HG03354 (cell line): ENCODE data around the gene FXYD1.
"Not testable (repeated sequence)": the region's sequence is repeated elsewhere in the genome, so short reads cannot be mapped to it uniquely, and the experiment has no call there.

ENCODE experiments used
- ATAC-seq: cut with Tn5 transposase; IDR thresholded peaks from one replicate; pipeline ENCODE4 v1.9.1; 2021; ENCODE audit warnings: mild to moderate bottlenecking; ENCODE audit not compliant: unreplicated experiment, poor library complexity, severe bottlenecking

Gene FXYD1

DNA sequence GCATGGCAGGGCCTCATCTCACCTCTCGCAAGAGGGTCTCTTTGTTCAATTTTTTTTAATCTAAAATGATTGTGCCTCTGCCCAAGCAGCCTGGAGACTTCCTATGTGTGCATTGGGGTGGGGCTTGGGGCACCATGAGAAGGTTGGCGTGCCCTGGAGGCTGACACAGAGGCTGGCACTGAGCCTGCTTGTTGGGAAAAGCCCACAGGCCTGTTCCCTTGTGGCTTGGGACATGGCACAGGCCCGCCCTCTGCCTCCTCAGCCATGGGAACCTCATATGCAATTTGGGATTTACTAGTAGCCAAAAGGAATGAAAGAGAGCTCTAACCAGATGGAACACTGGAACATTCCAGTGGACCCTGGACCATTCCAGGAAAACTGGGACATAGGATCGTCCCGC lies 15.1 kb upstream of the FXYD1 start:
- no peak for ATAC-seq

DNA sequence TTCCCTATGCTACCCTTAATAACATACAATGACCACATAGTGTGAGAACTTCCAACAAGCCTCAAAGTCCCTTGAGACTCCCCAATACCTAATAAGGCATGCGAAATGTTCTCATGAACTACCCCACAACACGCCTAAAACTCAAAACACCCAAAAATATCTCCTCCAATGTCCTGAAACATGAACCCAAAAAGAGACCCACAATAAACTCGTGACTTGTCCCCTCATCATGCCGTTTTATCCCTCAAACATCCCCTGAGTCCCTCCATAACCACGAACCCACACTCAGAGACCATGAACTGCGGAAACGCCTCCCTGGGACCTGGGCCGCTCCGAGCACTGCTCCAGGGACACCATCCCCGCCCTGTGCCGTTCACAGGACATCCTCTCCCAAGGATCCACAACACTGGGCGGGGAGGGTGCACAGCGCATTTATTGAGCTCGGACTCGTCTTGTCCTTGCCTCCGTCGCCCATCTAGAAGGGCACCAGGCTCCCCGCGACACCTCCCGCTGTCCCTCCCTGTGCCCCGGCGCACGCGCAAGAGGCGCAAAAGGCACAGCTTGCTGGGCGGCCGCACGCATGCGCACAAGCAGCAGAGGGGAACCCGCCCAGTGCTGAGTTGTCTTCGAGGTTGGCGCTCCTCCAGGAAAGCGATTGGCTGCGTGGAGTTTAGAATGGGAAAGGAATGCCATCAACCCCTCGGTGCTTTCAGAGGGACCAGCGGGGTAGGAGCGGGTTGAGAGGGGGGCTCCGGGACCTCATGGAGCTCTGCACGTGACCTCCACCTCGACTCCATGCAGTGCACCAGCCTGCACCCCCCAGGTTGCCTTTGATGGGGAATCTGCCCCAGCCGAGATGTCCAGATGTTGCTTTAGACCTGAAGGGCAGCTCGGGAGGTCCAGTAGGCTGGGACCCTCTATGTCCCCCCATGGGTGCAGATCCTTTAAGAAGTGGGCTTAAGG lies 14.2 kb upstream of the FXYD1 start:
- no peak for ATAC-seq

DNA sequence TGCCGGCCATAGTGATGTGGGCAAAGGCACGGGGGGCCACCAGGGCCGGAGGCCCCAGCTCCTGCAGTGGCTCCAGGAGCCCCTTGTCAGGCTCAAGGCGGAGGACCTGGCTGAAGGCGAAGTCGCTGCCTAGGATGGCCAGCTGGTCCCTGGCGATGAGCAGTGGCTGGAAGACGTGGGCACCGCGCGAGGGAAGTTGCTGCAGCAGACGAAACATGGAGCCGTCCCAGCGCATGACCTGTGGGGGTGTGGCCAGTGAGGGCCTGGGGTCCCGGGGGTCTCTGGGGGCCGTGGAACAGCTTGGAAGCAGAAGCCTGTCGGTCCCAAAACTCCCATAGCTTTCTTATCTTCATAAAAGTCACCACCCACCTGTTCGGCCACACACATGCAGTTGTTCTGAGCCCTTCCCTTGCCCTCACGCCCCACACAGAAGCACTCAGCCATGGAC lies 13.3 kb upstream of the FXYD1 start:
- no peak for ATAC-seq

DNA sequence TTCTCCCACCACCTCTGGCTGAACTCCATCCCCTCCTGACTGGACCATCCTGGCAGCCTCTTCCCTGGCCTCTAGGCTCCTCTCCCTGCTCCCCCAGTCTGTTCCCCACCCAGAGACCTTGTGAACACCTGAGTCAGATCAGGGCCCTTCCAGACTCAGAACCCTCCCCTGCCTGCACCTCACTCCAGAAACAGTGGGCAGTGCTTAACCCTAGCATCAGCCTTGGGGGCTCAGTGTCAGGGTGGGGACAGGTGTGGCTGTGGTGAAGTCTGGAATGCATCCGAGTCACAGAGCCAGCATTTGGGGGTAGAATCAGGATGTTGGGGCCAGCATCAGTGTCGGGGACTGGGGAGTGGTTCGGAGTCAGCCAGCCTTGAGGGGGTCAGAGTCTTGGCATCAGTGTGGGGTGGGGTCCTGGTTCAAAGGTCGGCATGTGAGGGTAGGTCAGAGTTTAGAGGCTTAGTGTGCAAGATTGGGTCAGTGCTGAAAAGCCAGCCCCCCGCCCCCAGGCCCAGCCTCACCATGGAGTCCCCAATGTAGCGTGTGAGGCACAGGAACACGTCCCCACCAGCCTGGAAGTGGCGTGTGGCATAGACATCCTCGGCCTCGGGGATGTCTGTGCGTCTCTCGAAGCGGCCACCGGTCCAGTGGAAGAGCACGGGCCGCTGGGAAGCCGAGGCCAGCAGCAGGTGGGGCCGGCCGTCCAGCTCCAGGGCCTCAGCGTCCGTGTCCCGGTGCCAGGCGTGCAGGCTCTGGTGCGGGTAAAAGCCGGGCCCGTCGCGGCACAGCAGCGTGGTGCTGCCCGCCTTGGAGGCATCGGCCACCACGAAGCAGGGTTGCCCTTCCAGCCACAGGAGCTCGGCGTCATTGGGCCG lies 12.6 kb upstream of the FXYD1 start:
- ATAC-seq: no peak

DNA sequence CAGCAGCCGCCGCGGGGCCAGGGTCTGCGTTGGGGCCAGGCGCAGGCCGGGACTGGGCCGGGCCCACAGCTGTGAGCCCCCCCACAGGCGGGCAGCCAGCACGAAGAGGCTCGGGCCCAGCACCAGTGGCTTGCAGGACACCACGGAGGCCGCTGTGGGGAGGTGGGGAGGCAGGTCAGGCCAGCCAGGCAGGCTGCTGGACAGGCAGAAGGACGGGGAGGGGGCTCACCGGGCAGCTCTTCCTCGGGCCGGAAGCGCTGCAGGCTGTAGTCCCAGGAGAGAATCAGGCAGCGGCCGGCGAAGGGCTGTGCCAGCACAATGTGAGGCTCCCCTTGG lies 12.0 kb upstream of the FXYD1 start:
- ATAC-seq: no peak

DNA sequence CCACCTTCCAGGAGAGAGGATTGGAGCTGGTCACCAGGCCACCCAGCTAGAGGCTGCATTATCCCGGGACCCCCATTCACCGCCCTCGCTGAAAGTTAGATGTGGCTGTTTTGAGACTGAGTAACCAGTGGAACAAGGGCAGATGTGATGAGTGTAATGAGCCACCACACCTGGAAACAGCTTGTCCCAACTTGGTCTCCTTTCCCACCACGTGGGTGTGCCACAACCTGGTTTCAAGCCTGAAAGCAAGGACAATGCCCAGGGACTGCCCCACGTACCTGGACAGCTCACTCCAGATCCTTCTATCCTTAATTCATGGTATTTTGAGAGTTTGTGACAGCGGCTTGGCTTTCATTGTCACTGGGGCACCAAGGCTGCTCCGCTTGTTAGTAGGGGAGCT lies 10.8 kb upstream of the FXYD1 start:
- no peak for ATAC-seq

DNA sequence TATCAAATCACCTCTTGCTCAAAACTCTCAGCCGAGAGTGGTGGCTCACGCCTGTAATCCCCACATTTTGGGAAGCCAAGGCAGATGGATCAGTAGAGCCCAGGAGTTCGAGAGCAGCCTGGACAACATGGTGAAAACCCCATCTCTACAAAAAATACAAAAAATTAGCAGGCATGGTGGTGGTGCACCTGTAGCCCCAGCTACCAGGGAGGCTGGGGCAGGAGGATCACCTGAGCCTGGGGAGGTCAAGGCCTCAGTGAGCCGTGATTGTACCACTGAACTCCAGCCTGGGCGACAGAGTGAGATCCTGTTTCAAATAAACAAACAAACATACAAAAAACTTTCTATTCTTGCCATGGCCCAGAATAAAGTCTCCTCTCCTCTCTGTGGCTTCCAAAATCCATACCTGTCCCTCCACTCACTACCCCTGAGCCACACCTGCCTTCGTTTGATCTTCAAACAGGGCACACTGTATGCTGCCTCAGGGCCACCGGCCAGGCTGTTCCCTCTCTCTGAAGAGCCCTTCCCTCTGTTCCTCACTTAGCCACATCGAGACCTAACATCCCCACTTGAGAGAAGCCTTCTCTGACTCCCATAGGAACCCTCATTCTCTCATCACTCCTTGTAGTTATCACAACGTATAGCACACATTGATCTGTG lies 10.1 kb upstream of the FXYD1 start:
- no peak for ATAC-seq

DNA sequence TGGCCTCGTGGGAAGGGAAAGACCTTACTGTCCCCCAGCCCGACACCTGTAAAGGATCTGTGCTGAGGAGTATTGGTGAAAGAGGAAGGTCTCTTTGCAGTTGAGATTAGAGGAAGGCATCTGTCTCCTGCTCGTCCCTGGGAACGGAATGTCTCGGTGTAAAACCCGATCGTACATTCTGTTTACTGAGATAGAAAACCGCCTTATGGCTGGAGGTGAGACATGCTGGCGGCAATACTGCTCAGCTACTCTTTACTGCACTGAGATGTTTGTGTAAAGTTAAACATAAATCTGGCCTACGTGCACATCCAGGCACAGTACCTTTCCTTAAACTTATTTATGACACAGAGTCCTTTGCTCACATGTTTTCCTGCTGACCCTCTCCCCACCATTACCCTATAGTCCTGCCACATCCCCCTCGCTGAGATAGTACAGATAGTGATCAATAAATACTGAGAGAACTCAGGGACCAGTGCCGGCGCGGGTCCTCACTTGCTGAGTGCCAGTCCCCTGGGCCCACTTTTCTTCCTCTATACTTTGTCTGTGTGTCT lies 8.8 kb upstream of the FXYD1 start:
- not testable (repeated sequence) for ATAC-seq

DNA sequence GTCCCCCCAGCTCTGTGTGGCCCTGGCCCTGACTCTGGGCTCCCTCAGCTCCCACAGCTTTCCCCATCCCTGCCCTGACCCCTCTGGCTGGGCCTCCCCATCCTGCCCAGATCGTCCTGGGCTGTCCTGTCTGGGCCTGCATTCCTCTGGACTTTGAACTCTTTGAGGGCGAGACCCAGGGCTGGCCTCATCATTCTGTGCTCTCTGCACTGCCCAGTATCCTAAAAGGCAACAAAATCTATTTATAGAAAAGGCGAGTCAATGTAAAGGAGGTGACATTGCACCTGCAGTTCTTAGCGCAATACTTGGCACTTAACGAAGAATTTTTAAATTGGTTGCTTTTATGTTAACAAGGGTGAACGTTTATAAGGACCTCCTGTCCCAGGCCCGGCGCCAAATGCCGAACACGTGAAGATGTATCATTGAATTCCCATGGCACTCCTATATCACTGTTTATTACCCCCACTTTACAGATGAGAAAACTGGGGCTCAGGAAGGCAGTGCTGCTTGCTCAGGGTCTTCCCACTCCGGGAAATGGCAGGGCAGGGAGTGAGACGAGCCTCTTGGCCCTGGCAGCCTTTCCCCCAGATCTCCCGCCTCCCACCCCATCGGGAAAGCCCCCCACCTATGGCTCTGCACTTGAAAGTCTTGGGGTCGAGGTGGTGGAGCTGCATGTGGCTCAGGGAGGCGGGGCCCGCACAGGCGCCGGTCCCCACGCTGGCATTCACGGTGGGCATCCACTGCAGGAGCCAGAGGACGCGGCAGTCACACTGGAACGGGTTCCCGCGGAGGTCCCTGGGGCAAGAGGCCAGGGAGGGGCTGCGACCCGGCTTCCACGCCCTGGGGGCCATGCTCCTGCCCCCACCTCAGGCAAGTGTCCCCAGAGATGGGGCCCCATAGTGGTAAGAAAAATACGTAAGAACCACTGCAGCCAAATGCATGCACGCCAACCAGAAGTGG lies 7.6 kb upstream of the FXYD1 start:
- no peak for ATAC-seq

DNA sequence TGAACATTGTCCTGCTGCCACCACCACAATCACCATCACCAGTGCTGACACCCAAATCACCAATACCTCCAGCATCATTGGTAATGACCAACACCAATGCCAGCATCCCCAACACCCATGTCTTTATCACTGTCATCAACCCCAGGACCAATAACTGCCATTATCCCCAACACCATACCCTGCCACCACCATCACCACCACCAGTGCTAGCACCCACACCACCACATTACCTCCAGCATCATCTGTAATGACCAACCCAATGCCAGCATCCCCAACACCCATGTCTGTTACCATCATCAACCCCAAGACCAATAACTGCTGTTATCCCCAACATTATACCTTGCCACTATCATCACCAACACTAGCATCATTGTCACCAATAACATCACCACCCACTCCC lies 6.4 kb upstream of the FXYD1 start:
- no peak for ATAC-seq

DNA sequence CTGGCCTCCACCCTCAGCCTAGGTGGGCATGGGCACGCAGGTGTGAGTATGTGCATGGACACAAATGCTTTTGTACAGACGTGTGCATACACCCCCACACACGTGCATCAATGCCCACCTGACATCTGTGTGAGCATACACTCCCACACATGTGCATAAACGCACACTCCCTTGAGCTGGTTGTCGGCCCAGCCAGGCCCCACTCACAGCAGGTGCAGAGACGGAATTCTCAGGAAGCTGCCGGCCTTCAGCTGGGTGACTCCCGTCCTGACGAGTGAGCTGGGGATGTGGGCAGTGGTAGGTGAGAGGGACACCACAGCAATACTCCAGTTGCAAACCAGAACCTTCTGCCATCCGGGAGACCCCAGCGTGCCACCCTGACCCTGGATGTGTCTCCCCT lies 4.8 kb upstream of the FXYD1 start:
- ATAC-seq: no peak

DNA sequence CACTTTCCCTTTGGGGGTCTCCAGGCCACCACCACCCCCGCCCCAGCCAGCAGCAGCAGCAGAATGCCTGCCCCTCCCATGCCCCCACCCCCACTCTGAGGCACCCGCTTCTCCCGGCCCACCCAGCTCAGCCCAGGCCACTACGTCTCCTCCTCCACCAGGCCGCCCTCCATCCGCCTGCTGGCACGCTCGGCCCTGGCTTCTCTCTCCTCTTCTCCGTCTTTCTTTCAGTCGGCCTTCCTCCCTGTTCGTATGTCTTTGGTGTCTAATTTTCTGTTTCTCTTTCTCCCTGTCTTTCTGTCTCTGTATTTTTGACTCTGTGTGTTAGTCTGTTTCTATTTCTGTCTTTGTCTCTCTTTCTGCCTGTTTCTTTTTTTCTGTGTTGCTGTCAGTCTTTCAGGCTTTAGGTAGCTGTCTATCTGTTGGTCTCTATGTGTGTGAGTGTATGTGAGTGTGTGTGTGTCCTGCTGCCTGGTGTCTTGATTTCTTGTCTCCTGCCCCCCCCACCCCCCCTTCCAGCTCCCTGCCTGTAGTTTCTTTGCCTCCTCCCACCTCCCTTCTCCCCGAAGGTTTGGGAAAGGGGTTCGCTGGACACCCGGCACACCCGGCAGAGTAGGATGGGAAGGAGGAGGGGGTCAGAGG lies 3.9 kb upstream of the FXYD1 start, which contains the start of gene LGI4:
Gene LGI4, minus strand, starts transcription at position 459 of the 642 bp plus-strand sequence. Its CDS starts 379 bp downstream, at position 80.
- no peak for ATAC-seq

DNA sequence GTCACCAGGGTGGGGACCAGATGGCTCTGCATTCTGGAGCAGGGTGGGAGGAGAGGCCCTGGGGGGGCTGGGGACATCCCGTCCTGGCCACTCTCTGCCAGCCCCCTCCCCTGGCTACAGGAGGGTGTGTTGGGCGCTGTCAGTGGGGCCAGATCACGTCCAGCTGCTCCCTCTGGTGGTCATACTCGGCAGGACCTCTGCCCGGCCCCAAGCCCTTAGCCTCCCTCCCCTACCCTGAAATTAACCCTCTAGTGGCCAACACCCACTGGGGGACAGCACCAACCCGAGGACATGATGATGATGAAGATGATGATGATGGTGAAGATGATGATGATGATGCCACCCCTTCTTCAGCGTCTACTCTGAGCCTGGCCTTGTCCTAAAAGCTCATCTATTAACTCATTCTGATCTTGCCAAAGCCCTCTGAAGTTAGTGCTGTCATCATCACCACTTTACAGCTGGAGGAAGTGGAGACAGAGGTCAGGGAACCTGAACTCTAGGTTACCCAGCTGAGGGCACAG lies 3.2 kb upstream of the FXYD1 start:
- ATAC-seq: peak; percentile 58

DNA sequence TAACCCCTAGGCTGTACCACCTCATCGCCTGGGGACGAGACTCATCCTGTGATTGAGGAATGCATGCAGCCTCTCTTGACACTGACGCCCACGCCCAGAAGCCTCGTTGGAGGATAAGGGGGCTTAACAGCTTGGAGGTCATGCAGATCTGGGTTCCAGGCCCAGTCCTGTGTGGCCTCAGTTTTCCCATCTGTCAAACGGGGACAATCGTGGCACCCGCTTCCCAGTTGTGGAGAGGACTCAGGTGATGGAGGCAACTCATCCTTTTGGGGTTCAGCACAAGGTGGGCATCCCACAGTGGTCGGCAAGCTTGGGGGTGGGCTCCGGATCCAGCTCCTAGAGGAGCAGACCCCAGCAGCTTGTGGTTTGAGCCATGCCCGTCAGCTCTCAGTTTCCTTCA lies 2.4 kb upstream of the FXYD1 start:
- ATAC-seq: no peak

DNA sequence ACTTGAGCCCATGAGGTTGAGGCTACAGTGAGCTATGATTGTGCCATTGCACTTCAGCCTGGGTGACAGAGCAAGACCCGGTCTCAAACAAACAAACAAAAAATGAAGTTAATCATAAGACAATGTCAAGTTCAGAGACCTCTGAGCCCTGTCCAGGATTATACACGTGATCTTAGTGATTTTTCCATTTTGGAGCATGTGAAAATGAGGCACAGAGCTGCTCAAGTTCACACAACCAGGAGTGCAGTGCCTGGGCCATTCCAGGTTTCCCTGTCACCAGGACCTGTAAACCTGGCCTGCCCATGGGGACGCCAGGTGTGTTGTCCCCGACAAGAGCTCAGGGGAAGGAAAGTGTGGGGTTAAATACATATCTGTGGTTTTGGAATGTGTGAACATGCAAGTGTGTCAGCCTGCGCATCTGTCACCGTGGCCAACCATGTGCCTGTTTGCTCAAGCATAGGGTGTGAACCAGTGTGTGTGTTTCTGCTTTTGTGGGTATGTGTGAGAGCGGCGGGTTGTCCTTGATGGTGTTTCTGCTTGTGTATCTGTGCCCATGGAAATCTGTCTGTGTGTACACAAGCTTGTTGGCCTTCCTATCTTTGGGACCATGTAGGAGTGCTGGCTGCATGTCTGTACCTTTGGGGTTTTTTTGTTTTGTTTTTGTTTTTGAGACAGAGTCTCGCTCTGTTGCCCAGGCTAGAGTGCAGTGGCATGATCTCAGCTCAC lies 1.5 kb upstream of the FXYD1 start:
- no peak for ATAC-seq

DNA sequence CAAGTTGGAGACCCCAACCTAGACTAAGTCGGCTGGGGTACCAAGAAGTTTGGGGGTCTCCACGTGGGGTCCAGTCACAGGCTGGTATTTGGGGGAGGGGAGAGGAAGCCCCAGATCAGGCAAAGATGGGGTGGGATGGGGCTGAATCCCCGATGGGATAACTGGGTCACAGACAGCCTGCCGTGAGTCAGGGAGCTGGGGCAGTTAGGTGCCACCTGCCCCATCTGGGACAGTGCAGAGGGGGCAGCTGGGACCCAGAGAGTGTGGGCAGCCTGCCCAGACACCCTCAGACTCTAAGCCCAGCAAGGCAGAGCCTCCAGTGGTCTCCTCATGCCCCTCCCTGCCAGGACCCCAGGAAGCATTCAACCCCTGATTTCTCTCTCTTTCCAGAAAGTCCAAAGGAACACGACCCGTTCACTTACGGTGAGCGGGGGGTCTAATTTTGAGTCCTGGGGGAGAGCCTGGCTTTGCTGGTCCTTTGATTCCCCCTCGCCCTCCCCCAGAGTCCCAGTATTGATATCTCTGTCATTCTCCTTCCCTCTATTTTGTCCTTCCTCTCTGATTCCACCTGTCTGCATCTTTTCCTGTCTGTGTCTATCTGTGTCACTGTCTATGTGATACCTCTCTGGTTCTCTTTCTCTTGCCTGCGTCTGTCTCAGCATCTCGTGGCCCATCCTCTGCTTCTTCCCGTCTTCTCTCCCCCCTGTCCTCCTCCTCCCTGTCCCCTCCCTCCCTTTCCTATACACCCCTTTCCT lies 1.8 kb downstream of the FXYD1 start:
- no peak for ATAC-seq
